Prostate gland (tissue), 2 donors: ENCODE results near the gene SPTBN1. TPM values are rescaled to one million over a fixed set of nuclear protein-coding genes. Genes with fewer than 3 reads are reported as not detected.
A peak's percentile ranks its signal among the peaks of the same experiment; 100 is the strongest.

Experiments used
- DNase-seq: peaks from one replicate; pipeline ENCODE4 v3.0.0-alpha.2; 2019; ENCODE audit warnings: low spot score
- H3K27ac ChIP-seq, 2 donors: fragments of 200-600 bp; sonication (generic); 2 replicates each; pipeline ENCODE4 v1.5.1; 2017 to 2019
- H3K27me3 ChIP-seq: fragments of 200-600 bp; sonication (generic); replicated peaks from 2 replicates; pipeline ENCODE4 v1.5.1; 2019; ENCODE audit not compliant: insufficient read depth
- H3K36me3 ChIP-seq, 2 donors: fragments of 200-600 bp; sonication (generic); 1 replicate in 1 of 2; 2 replicates in 1 of 2; pipeline versions ENCODE4 v1.5.1 to v1.8.1; 2017 to 2019
- H3K4me1 ChIP-seq: fragments of 200-600 bp; sonication (generic); replicated peaks from 2 replicates; pipeline ENCODE4 v1.5.1; 2019
- H3K4me3 ChIP-seq, 2 donors: fragments of 200-600 bp; sonication (generic); 2 replicates each; pipeline ENCODE4 v1.5.1; 2017 to 2019
- H3K9me3 ChIP-seq: fragments of 200-600 bp; sonication (generic); 2 replicates; pipeline ENCODE4 v1.5.1; 2017
- CTCF ChIP-seq, 4 experiments: fragments of 200-600 bp in 2 of 4; fragments of 450-650 bp in 2 of 4; sonication (generic) in 2 of 4; IDR thresholded peaks; 1 replicate in 3 of 4; 2 replicates in 1 of 4; pipeline ENCODE4 v1.5.1; 2016 to 2019; ENCODE audit warnings: antibody characterized with exemption in 4 of 4, mild to moderate bottlenecking in 2 of 4, moderate library complexity in 2 of 4
- POLR2A ChIP-seq: fragments of 450-650 bp; IDR thresholded peaks from one replicate; pipeline ENCODE4 v1.6.1; 2016; ENCODE audit warnings: antibody characterized with exemption, mild to moderate bottlenecking
- POLR2AphosphoS5 ChIP-seq: sonication (generic); formaldehyde crosslinking; IDR thresholded peaks from one replicate; pipeline ENCODE4 v1.6.1; 2017; ENCODE audit warnings: antibody characterized with exemption
- WGBS: methylation state at CpG from one replicate; pipeline ENCODE4 v1.1.5; 2018; 5-methylcytosine and 5-hydroxymethylcytosine counted together
- intact Hi-C: fragments of 100-400 bp; cut with DNase I; formaldehyde crosslinking; loops from one replicate; pipeline ENCODE4 v1.14.2; 2022
- total RNA-seq, 2 donors: library from RNA; depleted of rRNA; stranded (reverse); fragments of >200 nt; gene quantifications; one replicate each; pipeline ENCODE4 v1.1.0, GENCODE V29; 2016

The SPTBN1 gene
- total RNA-seq, 2 donors from 2014 or later: 146 to 348 TPM

GRCh38 chr2:54664238-54664786 is 208.2 kb downstream of the SPTBN1 start:
- DNase-seq: no peak
- no peak for TF ChIP-seq CTCF (IDR thresholded peaks at IDR 0.05)
- no peak for TF ChIP-seq POLR2A
- no peak for TF ChIP-seq POLR2AphosphoS5
- WGBS: 95% methylated on average over 18 of the region's 18 CpGs
- Histone ChIP-seq H3K36me3 (no peaks in the 10 kb centered on the region), H3K4me1 (peaks cover 29% of the 10 kb centered on the region), H3K4me3 (no peak overlapping the region), H3K27ac (no peak overlapping the region), H3K9me3 (no peaks in the 10 kb centered on the region), H3K27me3 (no peaks in the 10 kb centered on the region)
- intact Hi-C loops: no loop called here

GRCh38 chr2:54665436-54665856 is 209.3 kb downstream of the SPTBN1 start:
- intact Hi-C loops: no loop called here
- whole genome bisulfite sequencing: 38% methylated on average over 3 of the region's 3 CpGs
- H3K9me3 ChIP-seq: no peaks in the 10 kb centered on the region
- no peaks in the 10 kb centered on the region for H3K27me3 ChIP-seq
- DNase-seq: no peak
- peaks cover 32% of the 10 kb centered on the region for H3K4me1 ChIP-seq
- H3K27ac ChIP-seq: peak overlapping the region; percentile 70 to 71
- TF ChIP-seq CTCF (IDR thresholded peaks at IDR 0.05) (peak in 3 of 4 experiments; percentile 11 to 31 (median 25)), POLR2AphosphoS5 (no peak)
- no peaks in the 10 kb centered on the region for H3K36me3 ChIP-seq
- H3K4me3 ChIP-seq: no peak overlapping the region

DNA sequence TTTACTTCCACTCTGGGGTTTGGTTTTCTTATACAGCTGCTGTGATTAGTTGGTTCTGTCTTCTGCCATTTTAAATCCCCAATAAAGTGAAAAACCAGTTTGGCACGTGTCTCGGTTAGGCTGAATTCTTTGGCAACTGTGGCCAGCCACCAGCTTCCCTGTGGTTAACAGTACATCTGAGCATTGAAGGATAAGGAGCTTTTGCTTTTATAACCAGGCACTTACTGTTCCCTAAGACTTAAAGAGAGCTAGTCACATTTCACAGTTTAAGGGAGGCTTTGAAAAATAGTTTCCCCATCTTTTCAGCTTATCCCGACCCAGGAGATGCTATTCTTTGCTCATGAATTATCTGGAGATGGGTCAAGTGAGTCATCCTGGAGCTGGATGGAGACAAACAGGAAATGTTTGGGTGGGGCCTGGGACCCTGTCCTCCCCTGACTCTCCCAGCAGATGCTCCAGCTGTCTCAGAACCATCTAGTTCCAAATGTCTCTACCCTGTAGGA is 210.1 kb downstream of the SPTBN1 start:
- no peak for TF ChIP-seq CTCF (IDR thresholded peaks at IDR 0.05)
- peak; percentile 63 for TF ChIP-seq POLR2AphosphoS5
- H3K4me1 ChIP-seq: peaks cover 32% of the 10 kb centered on the region
- no peaks in the 10 kb centered on the region for H3K36me3 ChIP-seq
- peak overlapping the region; percentile 70 to 71 for H3K27ac ChIP-seq
- H3K9me3 ChIP-seq: no peaks in the 10 kb centered on the region
- H3K4me3 ChIP-seq: no peak overlapping the region
- H3K27me3 ChIP-seq: no peaks in the 10 kb centered on the region
- intact Hi-C loops: no loop called here
- DNase-seq: peak; percentile 62
- 7% methylated on average over 3 of the region's 3 CpGs for WGBS

- Histone ChIP-seq H3K27me3 (no peaks in the 10 kb centered on the region), H3K4me1 (peaks cover 32% of the 10 kb centered on the region), H3K36me3 (no peaks in the 10 kb centered on the region), H3K9me3 (no peaks in the 10 kb centered on the region), H3K4me3 (no peak overlapping the region), H3K27ac (peak overlapping the region; percentile 70 to 71)
- intact Hi-C loops: no loop called here
- DNase-seq: peak; percentile 65
- 7% methylated on average over 6 of the region's 6 CpGs for WGBS
- TF ChIP-seq POLR2A (no peak), POLR2AphosphoS5 (peak; percentile 64), CTCF (IDR thresholded peaks at IDR 0.05) (no peak)
Observed at GRCh38 chr2:54666634-54667265, 210.6 kb downstream of the SPTBN1 start.

- no peaks in the 10 kb centered on the region for H3K27me3 ChIP-seq
- intact Hi-C loops: no loop called here
- no peaks in the 10 kb centered on the region for H3K36me3 ChIP-seq
- H3K4me3 ChIP-seq: no peak overlapping the region
- H3K4me1 ChIP-seq: peaks cover 33% of the 10 kb centered on the region
- peak overlapping the region; percentile 70 to 71 for H3K27ac ChIP-seq
- H3K9me3 ChIP-seq: no peaks in the 10 kb centered on the region
- no peak for TF ChIP-seq CTCF (IDR thresholded peaks at IDR 0.05)
- no peak for TF ChIP-seq POLR2A
- TF ChIP-seq POLR2AphosphoS5: no peak
- WGBS: 91% methylated on average over 4 of the region's 4 CpGs
- no peak for DNase-seq
Observed at GRCh38 chr2:54667266-54667639, 211.1 kb downstream of the SPTBN1 start.
